ENCODE data around the gene AUTS2.

The AUTS2 gene

GRCh38 chr7:69625798-69626197, 27.5 kb downstream of the AUTS2 start:
- DNase-seq = no peak

- no peak for DNase-seq
Observed at GRCh38 chr7:69630292-69630691, 32.0 kb downstream of the AUTS2 start.

- no peak for DNase-seq
Observed at GRCh38 chr7:69631131-69631530, 32.9 kb downstream of the AUTS2 start.

- DNase-seq = no peak
Observed at GRCh38 chr7:69632280-69632679, 34.0 kb downstream of the AUTS2 start.

- DNase-seq = no peak
Observed at GRCh38 chr7:69633122-69633831, 35.0 kb downstream of the AUTS2 start.

- DNase-seq = no peak
Observed at GRCh38 chr7:69635555-69636185, 37.4 kb downstream of the AUTS2 start.

- DNase-seq = no peak
Observed at GRCh38 chr7:69638674-69639073, 40.4 kb downstream of the AUTS2 start.

GRCh38 chr7:69640216-69640615, 41.9 kb downstream of the AUTS2 start:
- no peak for DNase-seq

GRCh38 chr7:69640925-69641594, 42.8 kb downstream of the AUTS2 start:
- no peak for DNase-seq

- DNase-seq = no peak
Observed at GRCh38 chr7:69643265-69643664, 45.0 kb downstream of the AUTS2 start.

- DNase-seq = no peak
Observed at GRCh38 chr7:69643708-69644445, 45.6 kb downstream of the AUTS2 start.

GRCh38 chr7:69645683-69646082, 47.4 kb downstream of the AUTS2 start:
- no peak for DNase-seq

- DNase-seq = no peak
Observed at GRCh38 chr7:69651101-69651590, 52.9 kb downstream of the AUTS2 start.

- no peak for DNase-seq
Observed at GRCh38 chr7:69652947-69653701, 54.8 kb downstream of the AUTS2 start.

- DNase-seq = no peak
Observed at GRCh38 chr7:69653806-69654205, 55.5 kb downstream of the AUTS2 start.

- no peak for DNase-seq
Observed at GRCh38 chr7:69654381-69654780, 56.1 kb downstream of the AUTS2 start.

GRCh38 chr7:69654849-69655707, 56.8 kb downstream of the AUTS2 start:
- DNase-seq = no peak

GRCh38 chr7:69656077-69656476, 57.8 kb downstream of the AUTS2 start:
- DNase-seq = no peak

GRCh38 chr7:69656890-69657289, 58.6 kb downstream of the AUTS2 start:
- DNase-seq = no peak

GRCh38 chr7:69657331-69657730, 59.1 kb downstream of the AUTS2 start:
- DNase-seq = no peak

GRCh38 chr7:69657985-69658384, 59.7 kb downstream of the AUTS2 start:
- DNase-seq = no peak

GRCh38 chr7:69659983-69660382, 61.7 kb downstream of the AUTS2 start:
- DNase-seq = no peak
